ENCODE results near the gene IRX4. TPM values are rescaled to one million over a fixed set of nuclear protein-coding genes. Genes with fewer than 3 reads are reported as not detected.

IRX4 gene
- total and polyA plus RNA-seq, 2 donors (not counting 1 experiment from before 2014, with no cell fraction given): not detected

DNA sequence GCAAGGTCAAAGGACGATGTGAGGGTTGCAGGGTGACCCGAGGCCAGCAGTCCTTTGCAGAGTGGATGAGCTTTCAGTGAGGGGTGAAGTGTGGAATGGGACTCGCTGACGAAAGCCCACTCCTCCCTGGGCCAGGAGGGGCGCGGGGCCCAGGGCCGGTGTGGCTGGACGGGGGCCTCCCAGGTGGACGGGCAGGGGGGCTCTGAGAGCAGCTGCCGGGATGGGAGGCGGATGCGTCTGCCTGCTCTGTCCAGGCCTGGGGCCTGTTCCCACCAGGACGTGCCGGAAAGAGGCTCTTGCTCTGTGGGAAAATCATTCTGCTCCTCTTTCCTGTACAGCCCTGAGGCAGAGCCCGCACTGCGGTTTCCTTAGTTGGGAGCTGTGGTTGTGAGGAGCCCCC is 24.3 kb downstream of the IRX4 start:
- H3K27ac ChIP-seq (ENCODE audit: insufficient read depth, low read length): no peak overlapping the region
- no peak overlapping the region for H3K4me3 ChIP-seq (replicated peaks in 1 of 4; ENCODE audit: control extremely low read depth in 1 of 4, insufficient read depth in 1 of 4, low read depth in 3 of 4, low read length in 4 of 4)
- TF ChIP-seq, protein P1, sequence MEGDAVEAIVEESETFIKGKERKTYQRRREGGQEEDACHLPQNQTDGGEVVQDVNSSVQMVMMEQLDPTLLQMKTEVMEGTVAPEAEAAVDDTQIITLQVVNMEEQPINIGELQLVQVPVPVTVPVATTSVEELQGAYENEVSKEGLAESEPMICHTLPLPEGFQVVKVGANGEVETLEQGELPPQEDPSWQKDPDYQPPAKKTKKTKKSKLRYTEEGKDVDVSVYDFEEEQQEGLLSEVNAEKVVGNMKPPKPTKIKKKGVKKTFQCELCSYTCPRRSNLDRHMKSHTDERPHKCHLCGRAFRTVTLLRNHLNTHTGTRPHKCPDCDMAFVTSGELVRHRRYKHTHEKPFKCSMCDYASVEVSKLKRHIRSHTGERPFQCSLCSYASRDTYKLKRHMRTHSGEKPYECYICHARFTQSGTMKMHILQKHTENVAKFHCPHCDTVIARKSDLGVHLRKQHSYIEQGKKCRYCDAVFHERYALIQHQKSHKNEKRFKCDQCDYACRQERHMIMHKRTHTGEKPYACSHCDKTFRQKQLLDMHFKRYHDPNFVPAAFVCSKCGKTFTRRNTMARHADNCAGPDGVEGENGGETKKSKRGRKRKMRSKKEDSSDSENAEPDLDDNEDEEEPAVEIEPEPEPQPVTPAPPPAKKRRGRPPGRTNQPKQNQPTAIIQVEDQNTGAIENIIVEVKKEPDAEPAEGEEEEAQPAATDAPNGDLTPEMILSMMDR (conservative IDR thresholded peaks at IDR 0.05 in 1 of 2, IDR thresholded peaks at IDR 0.05 in 1 of 2; ENCODE audit: low read depth in 1 of 2, low read length in 2 of 2): no peak
- no peak for TF ChIP-seq EZH2 (IDR thresholded peaks at IDR 0.05; ENCODE audit: low read length, missing control alignments)
- no peaks in the 10 kb centered on the region for H3K9me3 ChIP-seq (ENCODE audit: control insufficient read depth, insufficient read depth, low read depth, low read length)
- no peak overlapping the region for H3K9ac ChIP-seq (ENCODE audit: insufficient read depth, low read length)
- no peaks in the 10 kb centered on the region for H3K4me1 ChIP-seq (ENCODE audit: control insufficient read depth, extremely low read depth, insufficient read depth, low read length)
- no peaks in the 10 kb centered on the region for H3K79me2 ChIP-seq (ENCODE audit: control insufficient read depth, insufficient read depth, low read length)
- no peak for DNase-seq (ENCODE audit: low read depth in 2 of 2)
- no peak overlapping the region for H2AFZ ChIP-seq (ENCODE audit: low read length)
- H3K4me2 ChIP-seq (ENCODE audit: extremely low read depth, insufficient read depth, low read length): no peak overlapping the region
- H4K20me1 ChIP-seq (ENCODE audit: control insufficient read depth, extremely low read depth, insufficient read depth, low read length): no peaks in the 10 kb centered on the region
- H3K27me3 ChIP-seq (ENCODE audit: control insufficient read depth, insufficient read depth, low read length): peaks cover 4% of the 10 kb centered on the region
- no peaks in the 10 kb centered on the region for H3K36me3 ChIP-seq (ENCODE audit: control insufficient read depth, insufficient read depth, low read length)

DNA sequence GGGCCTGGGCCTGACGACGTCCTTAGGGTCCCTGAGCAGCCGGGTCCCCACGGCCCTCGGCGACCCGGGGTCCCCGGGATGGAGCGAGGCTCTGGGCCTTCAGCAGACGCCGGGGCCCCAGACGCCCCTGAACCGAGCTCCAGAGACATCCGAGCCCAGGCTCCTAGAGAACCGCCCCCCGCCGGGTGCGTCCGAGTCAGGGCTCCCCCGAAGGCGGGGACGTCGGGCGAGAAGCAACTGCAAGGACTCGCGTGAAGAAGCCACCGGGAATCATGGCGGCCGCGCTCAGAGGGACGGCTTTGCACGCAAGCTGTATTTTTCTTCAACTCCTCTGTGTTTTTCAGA is 25.5 kb downstream of the IRX4 start:
- H3K4me3 ChIP-seq (replicated peaks in 1 of 4; ENCODE audit: control extremely low read depth in 1 of 4, insufficient read depth in 1 of 4, low read depth in 3 of 4, low read length in 4 of 4): no peak overlapping the region
- no peaks in the 10 kb centered on the region for H3K4me1 ChIP-seq (ENCODE audit: control insufficient read depth, extremely low read depth, insufficient read depth, low read length)
- H3K27me3 ChIP-seq (ENCODE audit: control insufficient read depth, insufficient read depth, low read length): peaks cover 4% of the 10 kb centered on the region
- H3K9me3 ChIP-seq (ENCODE audit: control insufficient read depth, insufficient read depth, low read depth, low read length): no peaks in the 10 kb centered on the region
- no peaks in the 10 kb centered on the region for H3K79me2 ChIP-seq (ENCODE audit: control insufficient read depth, insufficient read depth, low read length)
- TF ChIP-seq, protein P1 (conservative IDR thresholded peaks at IDR 0.05 in 1 of 2, IDR thresholded peaks at IDR 0.05 in 1 of 2; ENCODE audit: low read depth in 1 of 2, low read length in 2 of 2): no peak
- TF ChIP-seq EZH2 (IDR thresholded peaks at IDR 0.05; ENCODE audit: low read length, missing control alignments): no peak
- no peak overlapping the region for H2AFZ ChIP-seq (ENCODE audit: low read length)
- no peak overlapping the region for H3K9ac ChIP-seq (ENCODE audit: insufficient read depth, low read length)
- H3K36me3 ChIP-seq (ENCODE audit: control insufficient read depth, insufficient read depth, low read length): no peaks in the 10 kb centered on the region
- DNase-seq (ENCODE audit: low read depth in 2 of 2): no peak
- no peak overlapping the region for H3K4me2 ChIP-seq (ENCODE audit: extremely low read depth, insufficient read depth, low read length)
- no peak overlapping the region for H3K27ac ChIP-seq (ENCODE audit: insufficient read depth, low read length)
- H4K20me1 ChIP-seq (ENCODE audit: control insufficient read depth, extremely low read depth, insufficient read depth, low read length): no peaks in the 10 kb centered on the region

DNA sequence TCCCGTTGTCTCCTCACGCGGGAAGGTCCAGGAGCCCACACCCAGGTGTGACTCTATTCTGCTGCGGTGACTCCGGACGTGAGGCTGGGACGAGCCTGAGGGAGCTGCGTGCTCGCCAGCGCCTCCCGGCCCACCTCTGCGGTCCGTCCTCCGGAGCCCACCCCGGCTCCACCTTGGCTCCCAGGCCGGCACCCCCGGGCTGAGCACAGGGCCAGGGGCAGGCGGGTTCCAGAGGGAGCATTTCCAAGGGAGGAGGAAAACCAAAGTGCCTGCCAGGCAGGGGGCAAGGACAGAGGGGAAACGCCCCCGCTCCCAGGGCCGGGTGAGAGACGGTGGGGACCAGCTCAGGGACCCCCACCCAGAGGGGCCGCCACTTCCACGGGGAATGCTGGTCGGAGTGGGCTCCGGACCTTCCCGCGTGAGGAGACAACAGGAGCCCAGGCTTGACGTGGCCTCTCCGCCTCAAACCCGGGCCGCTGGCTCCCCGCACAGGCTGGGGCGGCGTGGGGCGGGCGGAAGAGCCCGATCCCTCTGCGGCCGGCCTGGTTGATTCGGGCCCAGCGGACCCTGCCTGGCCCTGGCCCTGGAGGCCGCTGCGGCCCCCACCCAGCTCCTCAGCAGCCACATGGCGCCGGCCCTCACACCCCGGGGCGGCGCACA is 26.0 kb downstream of the IRX4 start:
- H3K79me2 ChIP-seq (ENCODE audit: control insufficient read depth, insufficient read depth, low read length): no peaks in the 10 kb centered on the region
- H3K9me3 ChIP-seq (ENCODE audit: control insufficient read depth, insufficient read depth, low read depth, low read length): no peaks in the 10 kb centered on the region
- DNase-seq (ENCODE audit: low read depth in 2 of 2): no peak
- H3K27me3 ChIP-seq (ENCODE audit: control insufficient read depth, insufficient read depth, low read length): peaks cover 8% of the 10 kb centered on the region
- no peak overlapping the region for H2AFZ ChIP-seq (ENCODE audit: low read length)
- H3K9ac ChIP-seq (ENCODE audit: insufficient read depth, low read length): no peak overlapping the region
- H4K20me1 ChIP-seq (ENCODE audit: control insufficient read depth, extremely low read depth, insufficient read depth, low read length): no peaks in the 10 kb centered on the region
- H3K4me3 ChIP-seq (replicated peaks in 1 of 4; ENCODE audit: control extremely low read depth in 1 of 4, insufficient read depth in 1 of 4, low read depth in 3 of 4, low read length in 4 of 4): no peak overlapping the region
- no peaks in the 10 kb centered on the region for H3K36me3 ChIP-seq (ENCODE audit: control insufficient read depth, insufficient read depth, low read length)
- H3K4me1 ChIP-seq (ENCODE audit: control insufficient read depth, extremely low read depth, insufficient read depth, low read length): no peaks in the 10 kb centered on the region
- TF ChIP-seq, protein P1 (conservative IDR thresholded peaks at IDR 0.05 in 1 of 2, IDR thresholded peaks at IDR 0.05 in 1 of 2; ENCODE audit: low read depth in 1 of 2, low read length in 2 of 2): no peak
- no peak for TF ChIP-seq EZH2 (IDR thresholded peaks at IDR 0.05; ENCODE audit: low read length, missing control alignments)
- no peak overlapping the region for H3K27ac ChIP-seq (ENCODE audit: insufficient read depth, low read length)
- no peak overlapping the region for H3K4me2 ChIP-seq (ENCODE audit: extremely low read depth, insufficient read depth, low read length)

Data from fibroblast of lung (primary cell).